Measurements from ENCODE around the gene NXPH4.

NXPH4 gene

GRCh38 chr12:57170927-57171326, 45.7 kb upstream of the NXPH4 start:
- no peak overlapping the region for H3K4me3 ChIP-seq (ENCODE audit: control insufficient read depth, low read depth, low read length)
- DNase-seq (ENCODE audit: low read depth) = no peak
- no peak for TF ChIP-seq CTCF (conservative IDR thresholded peaks at IDR 0.05; ENCODE audit: control insufficient read depth, insufficient read depth, low read depth, low read length)

DNA sequence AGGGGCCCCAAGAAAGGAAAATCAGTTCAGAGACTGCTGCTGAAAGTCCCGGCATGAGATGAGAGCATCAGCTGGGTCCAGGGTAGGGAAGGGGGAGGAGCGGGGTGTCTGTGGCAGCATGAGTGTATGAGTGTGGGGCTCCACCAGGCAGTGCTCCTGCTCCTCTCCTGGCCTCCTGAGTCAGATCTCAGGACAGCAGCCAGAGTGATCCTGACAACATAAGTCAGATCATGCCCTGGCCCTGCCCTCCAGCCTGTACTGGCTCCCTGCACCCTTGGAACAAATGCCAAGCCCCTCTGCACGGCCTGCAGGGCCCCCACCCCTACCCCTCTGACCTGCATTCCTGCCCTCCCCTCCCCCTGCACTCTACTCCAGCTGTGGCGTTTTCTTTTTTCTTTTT, 44.9 kb upstream of the NXPH4 start:
- no peak for TF ChIP-seq CTCF (conservative IDR thresholded peaks at IDR 0.05; ENCODE audit: control insufficient read depth, insufficient read depth, low read depth, low read length)
- H3K4me3 ChIP-seq (ENCODE audit: control insufficient read depth, low read depth, low read length) = no peak overlapping the region
- DNase-seq (ENCODE audit: low read depth) = peak; percentile 94

DNA sequence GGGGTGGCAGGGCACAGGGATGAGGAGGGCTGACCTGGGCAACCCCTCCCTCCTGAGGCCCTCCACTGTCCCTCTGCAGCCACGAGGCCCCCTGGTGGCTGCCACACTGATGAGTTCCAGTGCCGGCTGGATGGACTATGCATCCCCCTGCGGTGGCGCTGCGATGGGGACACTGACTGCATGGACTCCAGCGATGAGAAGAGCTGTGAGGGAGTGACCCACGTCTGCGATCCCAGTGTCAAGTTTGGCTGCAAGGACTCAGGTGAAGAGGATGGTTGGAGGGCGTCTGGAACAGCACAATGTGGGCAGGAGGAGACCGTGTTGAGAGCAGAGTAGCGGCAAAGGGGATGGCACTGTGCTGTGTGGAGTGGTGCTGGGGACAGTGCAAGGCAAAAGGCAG, 43.5 kb upstream of the NXPH4 start:
- H3K4me3 ChIP-seq (ENCODE audit: control insufficient read depth, low read depth, low read length) = no peak overlapping the region
- no peak for DNase-seq (ENCODE audit: low read depth)
- TF ChIP-seq CTCF (conservative IDR thresholded peaks at IDR 0.05; ENCODE audit: control insufficient read depth, insufficient read depth, low read depth, low read length) = peak; percentile 42

- DNase-seq (ENCODE audit: low read depth) = no peak
- no peak overlapping the region for H3K4me3 ChIP-seq (ENCODE audit: control insufficient read depth, low read depth, low read length)
- no peak for TF ChIP-seq CTCF (conservative IDR thresholded peaks at IDR 0.05; ENCODE audit: control insufficient read depth, insufficient read depth, low read depth, low read length)
Observed at GRCh38 chr12:57173683-57174082, 42.9 kb upstream of the NXPH4 start.

DNA sequence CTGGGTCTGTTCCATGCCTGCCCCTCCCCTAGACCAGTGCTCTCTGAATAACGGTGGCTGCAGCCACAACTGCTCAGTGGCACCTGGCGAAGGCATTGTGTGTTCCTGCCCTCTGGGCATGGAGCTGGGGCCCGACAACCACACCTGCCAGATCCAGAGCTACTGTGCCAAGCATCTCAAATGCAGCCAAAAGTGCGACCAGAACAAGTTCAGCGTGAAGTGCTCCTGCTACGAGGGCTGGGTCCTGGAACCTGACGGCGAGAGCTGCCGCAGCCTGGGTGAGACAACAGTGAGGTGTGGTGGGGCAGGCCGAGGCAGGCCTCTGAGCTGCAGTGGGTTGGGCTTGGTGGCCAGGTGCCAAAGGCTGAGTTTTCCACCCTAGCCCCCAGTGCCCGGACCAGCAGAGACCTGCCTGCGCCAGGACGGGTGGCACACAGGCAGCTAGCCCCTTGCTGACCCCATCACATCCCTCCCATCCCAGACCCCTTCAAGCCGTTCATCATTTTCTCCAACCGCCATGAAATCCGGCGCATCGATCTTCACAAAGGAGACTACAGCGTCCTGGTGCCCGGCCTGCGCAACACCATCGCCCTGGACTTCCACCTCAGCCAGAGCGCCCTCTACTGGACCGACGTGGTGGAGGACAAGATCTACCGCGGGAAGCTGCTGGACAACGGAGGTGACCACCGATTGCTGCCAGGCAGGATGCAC, 41.0 kb upstream of the NXPH4 start:
- DNase-seq (ENCODE audit: low read depth) = peak; percentile 85
- peak; percentile 83 for TF ChIP-seq CTCF (conservative IDR thresholded peaks at IDR 0.05; ENCODE audit: control insufficient read depth, insufficient read depth, low read depth, low read length)
- H3K4me3 ChIP-seq (ENCODE audit: control insufficient read depth, low read depth, low read length) = no peak overlapping the region

DNA sequence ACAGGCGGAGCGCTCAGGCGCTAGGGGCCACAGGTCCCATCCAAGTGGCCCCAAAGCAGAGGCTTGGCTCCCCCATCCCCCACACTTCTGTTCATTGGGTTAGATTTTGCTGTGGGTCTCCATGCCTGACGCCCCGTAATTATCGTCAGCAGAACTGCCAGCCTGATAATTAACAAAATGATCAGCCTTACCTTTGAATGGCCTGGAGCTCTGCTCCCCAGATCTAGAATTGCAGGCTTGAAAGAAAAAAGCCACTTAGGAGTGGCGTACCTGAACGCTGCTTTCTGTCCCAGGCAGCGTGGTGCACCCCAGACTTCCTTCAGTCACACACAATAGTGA, 40.5 kb upstream of the NXPH4 start:
- TF ChIP-seq CTCF (conservative IDR thresholded peaks at IDR 0.05; ENCODE audit: control insufficient read depth, insufficient read depth, low read depth, low read length) = no peak
- H3K4me3 ChIP-seq (ENCODE audit: control insufficient read depth, low read depth, low read length) = no peak overlapping the region
- no peak for DNase-seq (ENCODE audit: low read depth)

DNA sequence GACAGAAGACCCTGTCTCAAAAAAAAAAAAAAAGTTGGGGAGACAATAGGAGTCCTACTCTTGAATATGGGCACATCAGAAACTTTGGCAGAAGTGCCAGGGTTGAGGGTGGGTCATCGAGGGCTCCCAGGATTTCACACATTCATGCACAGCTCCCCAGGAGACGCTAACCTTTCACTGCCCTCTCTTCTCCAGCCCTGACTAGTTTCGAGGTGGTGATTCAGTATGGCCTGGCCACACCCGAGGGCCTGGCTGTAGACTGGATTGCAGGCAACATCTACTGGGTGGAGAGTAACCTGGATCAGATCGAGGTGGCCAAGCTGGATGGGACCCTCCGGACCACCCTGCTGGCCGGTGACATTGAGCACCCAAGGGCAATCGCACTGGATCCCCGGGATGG, 39.7 kb upstream of the NXPH4 start:
- TF ChIP-seq CTCF (conservative IDR thresholded peaks at IDR 0.05; ENCODE audit: control insufficient read depth, insufficient read depth, low read depth, low read length) = no peak
- no peak overlapping the region for H3K4me3 ChIP-seq (ENCODE audit: control insufficient read depth, low read depth, low read length)
- DNase-seq (ENCODE audit: low read depth) = peak; percentile 56
